ENCODE measurements around the gene SH3BP1. TPM values are rescaled to one million over a fixed set of nuclear protein-coding genes. Genes with fewer than 3 reads are reported as not detected.

The SH3BP1 gene
- total and polyA plus RNA-seq, 2 of the 13 experiments (the other 11 are each of a cell fraction or from before 2014, with no cell fraction given) = 8.4 to 18.5 TPM

DNA sequence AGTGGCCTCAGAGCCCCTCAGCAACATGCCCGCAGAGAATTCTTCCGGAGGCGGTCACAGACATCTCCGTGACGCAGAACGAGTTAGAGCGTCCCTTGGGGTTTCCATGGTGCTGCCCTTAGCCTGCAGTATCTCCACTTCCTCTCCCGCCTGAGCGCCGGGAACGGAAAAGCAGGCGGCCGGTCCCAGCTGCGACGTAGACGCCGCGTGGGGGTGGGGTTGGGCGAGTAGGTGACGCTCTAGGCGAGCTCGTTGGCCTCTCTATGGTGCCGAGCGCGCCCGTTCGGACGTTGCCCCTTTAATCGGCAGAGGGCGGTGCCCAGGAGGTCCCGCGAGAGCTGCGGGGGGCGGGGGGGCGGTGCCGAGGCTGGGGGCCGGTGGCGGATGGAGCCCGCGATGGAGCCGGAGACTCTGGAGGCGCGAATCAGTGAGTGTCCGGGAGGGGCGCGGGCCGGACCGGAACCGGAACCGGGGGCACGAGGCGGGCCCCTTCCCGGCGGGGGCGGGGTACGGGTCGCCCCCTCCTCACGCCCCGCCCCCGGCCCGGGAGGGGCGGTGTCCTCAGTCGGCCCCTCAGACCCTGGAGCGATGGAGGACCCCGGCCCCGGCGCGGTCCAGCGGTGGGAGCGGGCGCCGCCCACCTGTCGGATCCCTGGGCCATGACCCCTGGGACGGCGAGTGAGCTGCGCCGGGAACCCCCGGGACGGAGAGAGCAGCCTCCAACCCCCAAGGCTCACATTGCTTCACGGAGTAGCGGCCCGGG is 30.8 kb upstream of the SH3BP1 start, which contains the start of gene GGA1 (continued):
- TF ChIP-seq, protein P1, sequence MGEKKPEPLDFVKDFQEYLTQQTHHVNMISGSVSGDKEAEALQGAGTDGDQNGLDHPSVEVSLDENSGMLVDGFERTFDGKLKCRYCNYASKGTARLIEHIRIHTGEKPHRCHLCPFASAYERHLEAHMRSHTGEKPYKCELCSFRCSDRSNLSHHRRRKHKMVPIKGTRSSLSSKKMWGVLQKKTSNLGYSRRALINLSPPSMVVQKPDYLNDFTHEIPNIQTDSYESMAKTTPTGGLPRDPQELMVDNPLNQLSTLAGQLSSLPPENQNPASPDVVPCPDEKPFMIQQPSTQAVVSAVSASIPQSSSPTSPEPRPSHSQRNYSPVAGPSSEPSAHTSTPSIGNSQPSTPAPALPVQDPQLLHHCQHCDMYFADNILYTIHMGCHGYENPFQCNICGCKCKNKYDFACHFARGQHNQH (CRISPR knock-in tag; IDR thresholded peaks at IDR 0.05) = peak; percentile 80
- TF ChIP-seq, protein P2, sequence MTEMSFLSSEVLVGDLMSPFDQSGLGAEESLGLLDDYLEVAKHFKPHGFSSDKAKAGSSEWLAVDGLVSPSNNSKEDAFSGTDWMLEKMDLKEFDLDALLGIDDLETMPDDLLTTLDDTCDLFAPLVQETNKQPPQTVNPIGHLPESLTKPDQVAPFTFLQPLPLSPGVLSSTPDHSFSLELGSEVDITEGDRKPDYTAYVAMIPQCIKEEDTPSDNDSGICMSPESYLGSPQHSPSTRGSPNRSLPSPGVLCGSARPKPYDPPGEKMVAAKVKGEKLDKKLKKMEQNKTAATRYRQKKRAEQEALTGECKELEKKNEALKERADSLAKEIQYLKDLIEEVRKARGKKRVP (CRISPR knock-in tag; IDR thresholded peaks at IDR 0.05) = peak in 1 of 2 experiments; percentile 71; a peak in 2 of 4 replicates
- TF ChIP-seq, protein P3, sequence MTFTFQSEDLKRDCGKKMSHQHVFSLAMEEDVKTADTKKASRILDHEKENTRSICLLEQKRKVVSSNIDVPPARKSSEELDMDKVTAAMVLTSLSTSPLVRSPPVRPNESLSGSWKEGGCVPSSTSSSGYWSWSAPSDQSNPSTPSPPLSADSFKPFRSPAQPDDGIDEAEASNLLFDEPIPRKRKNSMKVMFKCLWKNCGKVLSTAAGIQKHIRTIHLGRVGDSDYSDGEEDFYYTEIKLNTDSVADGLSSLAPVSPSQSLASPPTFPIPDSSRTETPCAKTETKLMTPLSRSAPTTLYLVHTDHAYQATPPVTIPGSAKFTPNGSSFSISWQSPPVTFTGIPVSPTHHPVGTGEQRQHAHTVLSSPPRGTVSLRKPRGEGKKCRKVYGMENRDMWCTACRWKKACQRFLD (CRISPR knock-in tag; IDR thresholded peaks at IDR 0.05; ENCODE audit: borderline replicate concordance) = no peak
- TF ChIP-seq ZNF431 (CRISPR knock-in tag; IDR thresholded peaks at IDR 0.05; ENCODE audit: borderline replicate concordance, low read depth) (0 out of 2 replicates have a peak, but pooled peaks have one; percentile 9), MEIS1 (CRISPR knock-in tag; IDR thresholded peaks at IDR 0.05; ENCODE audit: borderline replicate concordance) (peak; percentile 87), POLR2A (IDR thresholded peaks at IDR 0.05; ENCODE audit: insufficient read depth in 1 of 2, low read depth in 2 of 2, low read length in 2 of 2) (peak; percentile 61 to 69), SP140L (CRISPR knock-in tag; IDR thresholded peaks at IDR 0.05; ENCODE audit: borderline replicate concordance) (0 out of 2 replicates have a peak, but pooled peaks have one; percentile 44), ZNF17 (CRISPR knock-in tag; IDR thresholded peaks at IDR 0.05) (no peak)
- TF ChIP-seq, protein P4, sequence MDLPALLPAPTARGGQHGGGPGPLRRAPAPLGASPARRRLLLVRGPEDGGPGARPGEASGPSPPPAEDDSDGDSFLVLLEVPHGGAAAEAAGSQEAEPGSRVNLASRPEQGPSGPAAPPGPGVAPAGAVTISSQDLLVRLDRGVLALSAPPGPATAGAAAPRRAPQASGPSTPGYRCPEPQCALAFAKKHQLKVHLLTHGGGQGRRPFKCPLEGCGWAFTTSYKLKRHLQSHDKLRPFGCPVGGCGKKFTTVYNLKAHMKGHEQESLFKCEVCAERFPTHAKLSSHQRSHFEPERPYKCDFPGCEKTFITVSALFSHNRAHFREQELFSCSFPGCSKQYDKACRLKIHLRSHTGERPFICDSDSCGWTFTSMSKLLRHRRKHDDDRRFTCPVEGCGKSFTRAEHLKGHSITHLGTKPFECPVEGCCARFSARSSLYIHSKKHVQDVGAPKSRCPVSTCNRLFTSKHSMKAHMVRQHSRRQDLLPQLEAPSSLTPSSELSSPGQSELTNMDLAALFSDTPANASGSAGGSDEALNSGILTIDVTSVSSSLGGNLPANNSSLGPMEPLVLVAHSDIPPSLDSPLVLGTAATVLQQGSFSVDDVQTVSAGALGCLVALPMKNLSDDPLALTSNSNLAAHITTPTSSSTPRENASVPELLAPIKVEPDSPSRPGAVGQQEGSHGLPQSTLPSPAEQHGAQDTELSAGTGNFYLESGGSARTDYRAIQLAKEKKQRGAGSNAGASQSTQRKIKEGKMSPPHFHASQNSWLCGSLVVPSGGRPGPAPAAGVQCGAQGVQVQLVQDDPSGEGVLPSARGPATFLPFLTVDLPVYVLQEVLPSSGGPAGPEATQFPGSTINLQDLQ (CRISPR knock-in tag; IDR thresholded peaks at IDR 0.05) = 0 out of 2 replicates have a peak, but pooled peaks have one; percentile 17
- TF ChIP-seq, protein P5, sequence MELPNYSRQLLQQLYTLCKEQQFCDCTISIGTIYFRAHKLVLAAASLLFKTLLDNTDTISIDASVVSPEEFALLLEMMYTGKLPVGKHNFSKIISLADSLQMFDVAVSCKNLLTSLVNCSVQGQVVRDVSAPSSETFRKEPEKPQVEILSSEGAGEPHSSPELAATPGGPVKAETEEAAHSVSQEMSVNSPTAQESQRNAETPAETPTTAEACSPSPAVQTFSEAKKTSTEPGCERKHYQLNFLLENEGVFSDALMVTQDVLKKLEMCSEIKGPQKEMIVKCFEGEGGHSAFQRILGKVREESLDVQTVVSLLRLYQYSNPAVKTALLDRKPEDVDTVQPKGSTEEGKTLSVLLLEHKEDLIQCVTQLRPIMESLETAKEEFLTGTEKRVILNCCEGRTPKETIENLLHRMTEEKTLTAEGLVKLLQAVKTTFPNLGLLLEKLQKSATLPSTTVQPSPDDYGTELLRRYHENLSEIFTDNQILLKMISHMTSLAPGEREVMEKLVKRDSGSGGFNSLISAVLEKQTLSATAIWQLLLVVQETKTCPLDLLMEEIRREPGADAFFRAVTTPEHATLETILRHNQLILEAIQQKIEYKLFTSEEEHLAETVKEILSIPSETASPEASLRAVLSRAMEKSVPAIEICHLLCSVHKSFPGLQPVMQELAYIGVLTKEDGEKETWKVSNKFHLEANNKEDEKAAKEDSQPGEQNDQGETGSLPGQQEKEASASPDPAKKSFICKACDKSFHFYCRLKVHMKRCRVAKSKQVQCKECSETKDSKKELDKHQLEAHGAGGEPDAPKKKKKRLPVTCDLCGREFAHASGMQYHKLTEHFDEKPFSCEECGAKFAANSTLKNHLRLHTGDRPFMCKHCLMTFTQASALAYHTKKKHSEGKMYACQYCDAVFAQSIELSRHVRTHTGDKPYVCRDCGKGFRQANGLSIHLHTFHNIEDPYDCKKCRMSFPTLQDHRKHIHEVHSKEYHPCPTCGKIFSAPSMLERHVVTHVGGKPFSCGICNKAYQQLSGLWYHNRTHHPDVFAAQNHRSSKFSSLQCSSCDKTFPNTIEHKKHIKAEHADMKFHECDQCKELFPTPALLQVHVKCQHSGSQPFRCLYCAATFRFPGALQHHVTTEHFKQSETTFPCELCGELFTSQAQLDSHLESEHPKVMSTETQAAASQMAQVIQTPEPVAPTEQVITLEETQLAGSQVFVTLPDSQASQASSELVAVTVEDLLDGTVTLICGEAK (IDR thresholded peaks at IDR 0.05) = peak; percentile 80
- TF ChIP-seq, protein P5 (CRISPR knock-in tag; IDR thresholded peaks at IDR 0.05) = peak; percentile 57; the same call in 1 of the 2 replicates

Data from HepG2 (cell line).